ENCODE measurements around the gene RPL18.

The RPL18 gene

DNA sequence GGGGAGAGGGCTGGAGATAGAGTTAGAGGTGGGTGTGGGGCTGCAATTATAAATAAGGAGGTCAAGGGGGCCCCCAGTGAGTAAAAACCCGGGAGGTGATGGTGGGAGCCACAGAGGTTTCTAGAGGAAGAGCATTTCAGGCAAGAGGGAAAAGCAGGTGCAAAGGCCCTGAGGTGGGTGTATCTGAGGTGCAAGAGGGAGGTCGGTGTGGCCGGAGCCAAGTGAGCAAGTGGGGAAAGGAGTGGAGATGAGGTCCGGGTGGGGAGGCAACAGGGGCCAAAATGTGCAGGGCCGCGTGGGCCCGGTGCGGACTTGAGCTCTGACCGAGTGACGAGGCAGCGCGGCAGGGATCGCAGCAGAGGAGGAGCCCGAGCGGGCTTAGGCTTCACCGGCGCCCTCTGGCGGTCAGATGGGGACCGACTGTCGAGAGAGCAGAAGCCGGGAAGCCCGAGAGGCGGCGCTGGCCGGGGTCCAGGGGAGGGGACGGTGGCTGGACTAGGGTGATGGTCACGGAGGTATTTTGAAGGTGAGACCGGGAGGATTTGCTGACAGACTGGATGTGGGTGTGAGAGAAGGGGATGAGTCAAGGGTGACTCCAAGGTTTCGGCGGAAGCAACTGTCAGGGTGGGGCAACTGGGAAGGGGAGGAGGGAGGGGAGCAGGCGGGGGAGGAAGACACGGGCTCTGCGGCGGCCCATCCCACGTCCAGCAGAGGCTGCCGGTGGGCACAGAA lies 30.1 kb downstream of the RPL18 start (continued):
- TF ChIP-seq, protein P1, sequence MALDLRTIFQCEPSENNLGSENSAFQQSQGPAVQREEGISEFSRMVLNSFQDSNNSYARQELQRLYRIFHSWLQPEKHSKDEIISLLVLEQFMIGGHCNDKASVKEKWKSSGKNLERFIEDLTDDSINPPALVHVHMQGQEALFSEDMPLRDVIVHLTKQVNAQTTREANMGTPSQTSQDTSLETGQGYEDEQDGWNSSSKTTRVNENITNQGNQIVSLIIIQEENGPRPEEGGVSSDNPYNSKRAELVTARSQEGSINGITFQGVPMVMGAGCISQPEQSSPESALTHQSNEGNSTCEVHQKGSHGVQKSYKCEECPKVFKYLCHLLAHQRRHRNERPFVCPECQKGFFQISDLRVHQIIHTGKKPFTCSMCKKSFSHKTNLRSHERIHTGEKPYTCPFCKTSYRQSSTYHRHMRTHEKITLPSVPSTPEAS (tag by site-specific recombination; IDR thresholded peaks at IDR 0.05), result peak; percentile 49; the same call in 1 of the 2 replicates
- TF ChIP-seq ZBTB7A (tag by site-specific recombination; IDR thresholded peaks at IDR 0.05; ENCODE audit: low read depth), result peak; percentile 22; the same call in 1 of the 2 replicates
- peak; percentile 51 for TF ChIP-seq EGR2 (tag by site-specific recombination; IDR thresholded peaks at IDR 0.05; ENCODE audit: low read depth)
- TF ChIP-seq, protein P2, sequence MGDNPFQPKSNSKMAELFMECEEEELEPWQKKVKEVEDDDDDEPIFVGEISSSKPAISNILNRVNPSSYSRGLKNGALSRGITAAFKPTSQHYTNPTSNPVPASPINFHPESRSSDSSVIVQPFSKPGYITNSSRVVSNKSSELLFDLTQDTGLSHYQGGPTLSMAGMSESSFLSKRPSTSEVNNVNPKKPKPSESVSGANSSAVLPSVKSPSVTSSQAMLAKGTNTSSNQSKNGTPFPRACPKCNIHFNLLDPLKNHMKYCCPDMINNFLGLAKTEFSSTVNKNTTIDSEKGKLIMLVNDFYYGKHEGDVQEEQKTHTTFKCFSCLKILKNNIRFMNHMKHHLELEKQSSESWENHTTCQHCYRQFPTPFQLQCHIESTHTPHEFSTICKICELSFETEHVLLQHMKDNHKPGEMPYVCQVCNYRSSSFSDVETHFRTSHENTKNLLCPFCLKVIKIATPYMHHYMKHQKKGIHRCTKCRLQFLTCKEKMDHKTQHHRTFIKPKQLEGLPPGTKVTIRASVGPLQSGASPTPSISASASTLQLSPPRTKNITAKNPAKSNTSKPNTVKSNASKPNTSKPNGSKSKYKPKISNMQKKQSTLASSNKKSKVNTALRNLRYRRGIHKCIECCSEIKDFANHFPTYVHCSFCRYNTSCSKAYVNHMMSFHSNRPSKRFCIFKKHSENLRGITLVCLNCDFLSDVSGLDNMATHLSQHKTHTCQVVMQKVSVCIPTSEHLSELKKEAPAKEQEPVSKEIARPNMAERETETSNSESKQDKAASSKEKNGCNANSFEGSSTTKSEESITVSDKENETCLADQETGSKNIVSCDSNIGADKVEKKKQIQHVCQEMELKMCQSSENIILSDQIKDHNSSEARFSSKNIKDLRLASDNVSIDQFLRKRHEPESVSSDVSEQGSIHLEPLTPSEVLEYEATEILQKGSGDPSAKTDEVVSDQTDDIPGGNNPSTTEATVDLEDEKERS (tag by site-specific recombination; IDR thresholded peaks at IDR 0.05), result peak; percentile 99
- no peak for TF ChIP-seq ZNF776 (tag by site-specific recombination; IDR thresholded peaks at IDR 0.05; ENCODE audit: borderline replicate concordance)
- peak; percentile 89 for TF ChIP-seq KLF8 (tag by site-specific recombination; IDR thresholded peaks at IDR 0.05)
- TF ChIP-seq ZNF585B (tag by site-specific recombination; IDR thresholded peaks at IDR 0.05), result peak; percentile 90
- TF ChIP-seq KLF1 (tag by site-specific recombination; IDR thresholded peaks at IDR 0.05), result peak; percentile 89
- peak; percentile 89; the same call in 1 of the 2 replicates for TF ChIP-seq ZNF501 (tag by site-specific recombination; IDR thresholded peaks at IDR 0.05)
- TF ChIP-seq, protein P3, sequence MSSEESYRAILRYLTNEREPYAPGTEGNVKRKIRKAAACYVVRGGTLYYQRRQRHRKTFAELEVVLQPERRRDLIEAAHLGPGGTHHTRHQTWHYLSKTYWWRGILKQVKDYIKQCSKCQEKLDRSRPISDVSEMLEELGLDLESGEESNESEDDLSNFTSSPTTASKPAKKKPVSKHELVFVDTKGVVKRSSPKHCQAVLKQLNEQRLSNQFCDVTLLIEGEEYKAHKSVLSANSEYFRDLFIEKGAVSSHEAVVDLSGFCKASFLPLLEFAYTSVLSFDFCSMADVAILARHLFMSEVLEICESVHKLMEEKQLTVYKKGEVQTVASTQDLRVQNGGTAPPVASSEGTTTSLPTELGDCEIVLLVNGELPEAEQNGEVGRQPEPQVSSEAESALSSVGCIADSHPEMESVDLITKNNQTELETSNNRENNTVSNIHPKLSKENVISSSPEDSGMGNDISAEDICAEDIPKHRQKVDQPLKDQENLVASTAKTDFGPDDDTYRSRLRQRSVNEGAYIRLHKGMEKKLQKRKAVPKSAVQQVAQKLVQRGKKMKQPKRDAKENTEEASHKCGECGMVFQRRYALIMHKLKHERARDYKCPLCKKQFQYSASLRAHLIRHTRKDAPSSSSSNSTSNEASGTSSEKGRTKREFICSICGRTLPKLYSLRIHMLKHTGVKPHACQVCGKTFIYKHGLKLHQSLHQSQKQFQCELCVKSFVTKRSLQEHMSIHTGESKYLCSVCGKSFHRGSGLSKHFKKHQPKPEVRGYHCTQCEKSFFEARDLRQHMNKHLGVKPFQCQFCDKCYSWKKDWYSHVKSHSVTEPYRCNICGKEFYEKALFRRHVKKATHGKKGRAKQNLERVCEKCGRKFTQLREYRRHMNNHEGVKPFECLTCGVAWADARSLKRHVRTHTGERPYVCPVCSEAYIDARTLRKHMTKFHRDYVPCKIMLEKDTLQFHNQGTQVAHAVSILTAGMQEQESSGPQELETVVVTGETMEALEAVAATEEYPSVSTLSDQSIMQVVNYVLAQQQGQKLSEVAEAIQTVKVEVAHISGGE (tag by site-specific recombination; conservative IDR thresholded peaks at IDR 0.05; ENCODE audit: low read depth), result peak; percentile 67
- TF ChIP-seq ZNF394 (tag by site-specific recombination; IDR thresholded peaks at IDR 0.05; ENCODE audit: borderline replicate concordance), result peak; percentile 63; the same call in 1 of the 2 replicates
- TF ChIP-seq ZNF311 (tag by site-specific recombination; IDR thresholded peaks at IDR 0.05; ENCODE audit: borderline replicate concordance), result no peak
- TF ChIP-seq SETDB1 (IDR thresholded peaks at IDR 0.05; ENCODE audit: insufficient read length, low read length), result no peak
- TF ChIP-seq CTCF (tag by site-specific recombination; IDR thresholded peaks at IDR 0.05), result peak; percentile 100
- peak; percentile 67; the same call in 1 of the 2 replicates for TF ChIP-seq MZF1 (tag by site-specific recombination; IDR thresholded peaks at IDR 0.05; ENCODE audit: borderline replicate concordance)
- TF ChIP-seq ZNF239 (tag by site-specific recombination; IDR thresholded peaks at IDR 0.05), result peak; percentile 73
- peak; percentile 91 for TF ChIP-seq ZNF692 (tag by site-specific recombination; IDR thresholded peaks at IDR 0.05)
- no peak for TF ChIP-seq ZNF223 (tag by site-specific recombination; IDR thresholded peaks at IDR 0.05)
- TF ChIP-seq ZFP69B (tag by site-specific recombination; IDR thresholded peaks at IDR 0.05), result peak; percentile 84
- TF ChIP-seq ZNF426 (tag by site-specific recombination; IDR thresholded peaks at IDR 0.05), result no peak
- TF ChIP-seq, protein P4, sequence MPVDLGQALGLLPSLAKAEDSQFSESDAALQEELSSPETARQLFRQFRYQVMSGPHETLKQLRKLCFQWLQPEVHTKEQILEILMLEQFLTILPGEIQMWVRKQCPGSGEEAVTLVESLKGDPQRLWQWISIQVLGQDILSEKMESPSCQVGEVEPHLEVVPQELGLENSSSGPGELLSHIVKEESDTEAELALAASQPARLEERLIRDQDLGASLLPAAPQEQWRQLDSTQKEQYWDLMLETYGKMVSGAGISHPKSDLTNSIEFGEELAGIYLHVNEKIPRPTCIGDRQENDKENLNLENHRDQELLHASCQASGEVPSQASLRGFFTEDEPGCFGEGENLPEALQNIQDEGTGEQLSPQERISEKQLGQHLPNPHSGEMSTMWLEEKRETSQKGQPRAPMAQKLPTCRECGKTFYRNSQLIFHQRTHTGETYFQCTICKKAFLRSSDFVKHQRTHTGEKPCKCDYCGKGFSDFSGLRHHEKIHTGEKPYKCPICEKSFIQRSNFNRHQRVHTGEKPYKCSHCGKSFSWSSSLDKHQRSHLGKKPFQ (tag by site-specific recombination; IDR thresholded peaks at IDR 0.05), result no peak
- peak; percentile 86; the same call in 1 of the 2 replicates for TF ChIP-seq BCL11B (tag by site-specific recombination; IDR thresholded peaks at IDR 0.05; ENCODE audit: low read depth)
- TF ChIP-seq ZNF529 (tag by site-specific recombination; IDR thresholded peaks at IDR 0.05; ENCODE audit: insufficient replicate concordance), result no peak
- TF ChIP-seq ZNF398 (tag by site-specific recombination; IDR thresholded peaks at IDR 0.05), result peak; percentile 44

All from HEK293 (cell line).